HUDEP-2 (cell line): Measurements from ENCODE around the gene COL8A2.

ENCODE experiments used
- DNase-seq, 76 experiments: peaks; one replicate each; lab custom pipeline; 2025; ENCODE audit not compliant: unreplicated experiment in 76 of 76; lab: John Stamatoyannopoulos, UW

Gene COL8A2

DNA sequence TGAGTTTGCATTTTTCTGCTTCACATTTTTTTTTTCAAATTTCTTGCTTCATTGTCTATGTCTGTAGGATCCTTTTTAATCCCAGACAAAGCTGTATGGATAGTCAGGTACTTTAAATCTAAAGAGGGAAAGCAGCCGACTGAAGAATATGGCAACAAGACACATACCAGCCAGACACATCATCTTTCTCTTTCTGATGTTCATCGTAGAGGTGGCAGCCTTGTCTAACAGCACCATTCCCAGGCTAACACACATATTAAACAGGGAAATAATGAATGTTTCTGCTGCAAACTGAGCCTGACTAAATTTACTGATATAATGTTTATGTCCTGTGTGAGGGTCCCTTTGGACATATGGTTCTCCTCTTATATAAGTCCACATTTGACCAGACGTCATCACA, 44.8 kb downstream of the COL8A2 start:
- DNase-seq = no peak

DNA sequence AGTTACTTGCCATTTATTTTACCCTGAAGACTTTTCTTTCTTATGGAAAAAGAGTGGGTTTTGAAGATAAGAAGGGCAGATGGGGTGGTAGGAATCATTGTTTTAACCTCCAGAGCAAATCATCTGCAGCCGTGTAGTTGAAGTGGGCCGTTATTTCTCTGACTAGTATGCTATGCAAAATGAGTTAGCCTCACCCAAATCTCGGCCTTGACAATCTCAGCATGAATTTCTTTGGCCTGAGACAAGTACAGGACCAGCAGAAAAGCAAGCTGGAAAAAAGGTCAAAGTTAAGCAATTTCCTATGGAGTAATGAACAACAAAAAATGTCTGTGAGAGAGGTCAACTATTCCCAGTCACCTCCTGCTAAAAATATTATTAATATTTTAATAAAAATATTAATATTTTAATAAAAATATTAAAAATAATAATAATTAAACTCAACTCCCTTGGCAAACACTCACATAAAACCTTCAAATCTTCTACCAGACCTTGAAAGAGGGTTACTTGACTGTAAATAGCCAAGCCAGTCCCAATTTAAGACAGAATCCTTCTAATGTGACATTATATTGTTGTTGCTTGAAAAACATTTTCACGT, 47.9 kb downstream of the COL8A2 start:
- DNase-seq = peak in 1 of 76 experiments; percentile 8

DNA sequence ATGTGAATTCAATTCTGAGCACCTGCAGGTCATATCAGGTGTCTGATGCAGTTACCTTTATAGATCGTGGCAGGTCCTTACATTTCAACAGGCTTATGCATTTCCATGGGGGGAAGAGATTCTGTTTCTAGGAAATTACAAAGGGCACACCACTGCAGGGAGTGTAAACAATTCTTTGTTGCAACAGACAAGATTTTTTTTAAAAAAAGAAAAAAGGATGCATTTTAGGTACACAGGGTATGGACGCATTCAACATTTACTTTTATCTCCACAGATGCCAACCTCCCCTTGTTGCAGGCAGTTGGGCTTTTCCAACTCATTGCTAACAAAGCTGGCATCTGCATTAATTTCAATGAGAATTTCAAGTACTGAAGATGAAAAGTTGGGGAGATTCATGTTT, 54.7 kb downstream of the COL8A2 start:
- DNase-seq = no peak

DNA sequence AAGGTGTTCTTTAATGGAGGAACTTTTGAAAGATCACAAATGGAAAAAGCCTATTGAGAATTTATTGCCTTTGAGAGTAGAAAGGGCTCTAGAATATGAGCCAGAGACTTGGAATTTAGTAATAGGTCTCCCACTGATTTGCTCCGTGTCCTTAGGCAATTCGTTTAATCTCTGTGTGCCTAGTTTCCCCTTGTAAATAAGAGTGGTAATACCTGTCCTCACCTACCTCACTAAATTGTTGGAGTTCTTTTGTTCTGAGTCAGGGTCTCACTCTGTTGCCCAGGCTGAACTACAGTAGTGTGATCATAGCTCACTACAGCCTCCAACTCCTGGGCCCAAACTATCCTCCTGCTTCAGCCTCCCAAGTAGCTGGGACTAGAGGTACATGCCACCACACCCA, 56.2 kb downstream of the COL8A2 start:
- DNase-seq = no peak

DNA sequence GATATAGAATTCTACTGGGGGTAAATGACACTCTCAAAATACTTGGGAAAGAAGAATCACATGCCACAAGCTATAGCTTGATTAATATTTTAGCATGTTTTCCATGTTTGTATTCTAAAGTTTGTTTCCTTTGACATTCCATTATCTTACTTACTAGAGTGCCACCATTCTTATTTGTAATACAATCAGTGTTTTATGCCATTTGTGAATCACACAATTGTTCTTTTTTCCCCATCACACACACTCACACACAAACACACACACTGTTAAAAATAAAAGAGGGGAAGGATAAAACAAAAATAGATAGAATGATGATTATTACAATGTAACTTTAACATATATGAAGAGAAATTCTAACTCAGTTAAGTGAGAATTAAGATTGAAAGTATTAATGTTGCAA, 57.2 kb downstream of the COL8A2 start:
- DNase-seq = no peak

DNA sequence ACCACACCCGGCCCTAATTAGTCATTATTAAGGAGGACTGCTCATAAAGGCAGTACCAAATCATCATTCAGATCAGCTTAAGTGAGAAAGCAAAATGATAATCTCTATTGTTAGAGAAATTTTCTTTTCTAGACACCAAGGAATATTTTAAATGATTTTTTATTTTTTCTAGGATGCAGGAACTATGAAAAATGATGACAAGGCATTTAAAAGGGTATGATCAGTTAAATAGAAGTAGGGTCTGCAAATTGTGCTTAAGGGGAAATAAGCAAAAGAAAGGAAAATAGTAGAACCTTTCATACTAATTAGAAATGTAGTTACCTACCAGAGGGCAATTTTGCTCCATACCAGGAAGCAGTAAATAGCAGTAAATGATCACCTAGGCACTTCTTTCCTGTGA, 62.7 kb downstream of the COL8A2 start:
- DNase-seq = no peak

DNA sequence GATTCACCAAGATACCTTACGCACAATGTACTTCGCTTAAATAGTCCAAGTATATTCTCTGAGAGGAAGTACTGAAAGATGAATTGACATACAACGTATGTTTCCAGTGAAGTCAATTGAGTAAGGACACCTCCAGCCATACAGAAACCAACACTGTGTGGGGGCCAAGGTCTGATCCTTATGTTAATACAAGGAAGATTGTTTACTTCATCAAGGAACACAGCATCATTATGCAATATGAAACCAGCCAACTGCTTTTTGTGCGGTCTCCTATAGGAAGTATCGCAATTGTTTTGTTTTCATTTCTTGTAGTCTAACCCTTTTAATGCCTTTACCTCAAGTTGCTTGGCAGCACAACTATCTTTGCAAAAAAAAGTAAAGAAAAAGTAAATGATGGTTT, 69.3 kb downstream of the COL8A2 start:
- DNase-seq = no peak

DNA sequence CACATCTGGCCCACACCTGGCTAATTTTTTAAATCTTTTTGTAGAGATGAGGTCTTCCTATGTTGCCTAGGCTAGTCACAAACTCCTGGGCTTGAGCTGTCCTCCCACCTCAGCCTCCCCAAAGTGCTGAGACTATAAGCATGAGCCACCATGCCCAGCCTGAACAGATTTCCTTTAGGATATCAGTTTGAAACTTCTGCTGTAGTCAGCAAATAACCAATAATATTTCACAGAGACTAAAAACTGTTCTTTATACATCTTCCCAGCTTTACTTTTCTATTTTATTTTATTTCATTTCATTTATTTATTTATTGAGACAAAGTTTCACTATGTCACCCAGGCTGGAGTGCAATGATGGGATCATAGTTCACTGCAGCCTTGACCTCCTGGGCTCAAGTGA, 71.0 kb downstream of the COL8A2 start:
- no peak for DNase-seq

DNA sequence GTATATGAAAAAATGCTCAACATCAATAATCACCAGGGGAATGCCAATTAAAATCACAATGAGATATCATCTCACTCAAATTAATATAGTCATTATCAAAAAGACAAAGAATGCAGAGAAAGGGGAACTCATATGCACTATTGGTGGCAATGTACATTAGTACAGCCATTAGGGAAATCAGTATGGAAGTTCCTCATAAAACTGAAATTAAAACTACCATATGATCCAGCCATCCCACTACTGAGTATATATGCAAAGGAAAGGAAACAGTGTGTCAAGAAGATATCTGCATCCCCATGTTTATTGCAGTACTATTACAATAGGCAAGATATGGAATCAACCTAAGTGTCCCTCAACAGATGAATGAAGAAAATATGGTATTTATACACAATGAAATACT, 73.2 kb downstream of the COL8A2 start:
- no peak for DNase-seq
